GM13976 (cell line): ENCODE measurements around the gene TSEN2.

Experiments used
- DNase-seq: peaks from one replicate; pipeline ENCODE4 v3.0.0; 2012; ENCODE audit warnings: low spot score
- CTCF ChIP-seq: IDR thresholded peaks from 2 replicates; pipeline ENCODE4 v1.5.1; 2012; ENCODE audit warnings: borderline replicate concordance, mild to moderate bottlenecking; ENCODE audit not compliant: insufficient read depth; ENCODE audit errors: extremely low read depth, missing control alignments, control extremely low read depth
- in situ Hi-C: fragments of 300-500 bp; cut with MboI; formaldehyde crosslinking; loops from one replicate; pipeline ENCODE4 v1.12.0; 2022; ENCODE audit warnings: low sequenced_read_pairs, mixed read lengths, inconsistent platforms; ENCODE audit not compliant: unreplicated experiment

TSEN2 gene

GRCh38 chr3:12566976-12567375, 82.7 kb downstream of the TSEN2 start:
- in situ Hi-C loops: no loop called here
- no peak for DNase-seq
- TF ChIP-seq CTCF: no peak

GRCh38 chr3:12568747-12569146, 84.5 kb downstream of the TSEN2 start:
- in situ Hi-C loops: no loop called here
- no peak for TF ChIP-seq CTCF

GRCh38 chr3:12569836-12570235, 85.6 kb downstream of the TSEN2 start:
- in situ Hi-C loops: no loop called here
- no peak for DNase-seq
- no peak for TF ChIP-seq CTCF

More at GRCh38 chr3:12568747-12569146, 84.5 kb downstream of the TSEN2 start:
- no peak for DNase-seq

- TF ChIP-seq CTCF: no peak
- in situ Hi-C loops: no loop called here
- no peak for DNase-seq
Measured at GRCh38 chr3:12571986-12572385, 87.7 kb downstream of the TSEN2 start.

- in situ Hi-C loops: no loop called here
- DNase-seq: no peak
- no peak for TF ChIP-seq CTCF
Measured at GRCh38 chr3:12574131-12574530, 89.9 kb downstream of the TSEN2 start.

GRCh38 chr3:12574661-12575060, 90.4 kb downstream of the TSEN2 start:
- in situ Hi-C loops: no loop called here
- TF ChIP-seq CTCF: no peak
- DNase-seq: no peak

- in situ Hi-C loops: no loop called here
- no peak for DNase-seq
- no peak for TF ChIP-seq CTCF
Measured at GRCh38 chr3:12577379-12577778, 93.1 kb downstream of the TSEN2 start.
